ENCODE data around the gene RTP4. TPM values are rescaled to one million over a fixed set of nuclear protein-coding genes. Genes with fewer than 3 reads are reported as not detected.

RTP4 gene
- polyA plus RNA-seq, 3 donors = 1.7 to 6.6 (median 3.3) TPM

- peak; percentile 89 for TF ChIP-seq CTCF (IDR thresholded peaks at IDR 0.05)
- Mint-ChIP-seq H3K4me3 (peak overlapping the region in 1 of 2 donors; percentile 5), H3K27me3 (ENCODE audit: low read depth in 3 of 3) (peaks cover 0 to 12% (median 6%) of the 10 kb centered on the region in 3 donors), H3K36me3 (no peaks in the 10 kb centered on the region), H3K9me3 (no peaks in the 10 kb centered on the region), H3K27ac (no peak overlapping the region), H3K4me1 (peaks cover 6% of the 10 kb centered on the region)
- Histone ChIP-seq H3K4me1 (ENCODE audit: control insufficient read depth in 1 of 2, insufficient read depth in 2 of 2, low read length in 2 of 2) (peaks cover 0 to 5% of the 10 kb centered on the region in 2 donors), H3K27me3 (ENCODE audit: control insufficient read depth in 2 of 2, insufficient read depth in 2 of 2, low read length in 2 of 2) (no peaks in the 10 kb centered on the region), H4K20me1 (ENCODE audit: insufficient read depth, low read length) (no peaks in the 10 kb centered on the region), H3K4me3 (replicated peaks in 1 of 3; ENCODE audit: low read depth in 2 of 3, low read length in 3 of 3) (no peak overlapping the region), H3K9me3 (replicated peaks in 1 of 2; ENCODE audit: control insufficient read depth in 1 of 2, insufficient read depth in 1 of 2, low read length in 2 of 2) (no peaks in the 10 kb centered on the region), H3K27ac (ENCODE audit: low read depth in 1 of 2, low read length in 2 of 2) (no peak overlapping the region), H3K79me2 (ENCODE audit: insufficient read depth, low read length) (no peaks in the 10 kb centered on the region), H3K36me3 (replicated peaks in 1 of 2; ENCODE audit: control insufficient read depth in 1 of 2, insufficient read depth in 2 of 2, low read length in 2 of 2) (no peaks in the 10 kb centered on the region), H2AFZ (ENCODE audit: insufficient read depth, low read depth, low read length, poor library complexity, severe bottlenecking) (no peak overlapping the region), H3K9ac (ENCODE audit: insufficient read depth, low read length, poor library complexity, severe bottlenecking) (no peak overlapping the region), H3K4me2 (replicated peaks; ENCODE audit: extremely low read depth, low read length, poor library complexity, severe bottlenecking) (no peak overlapping the region)
- intact Hi-C loops (cut with micrococcal nuclease) = loop anchor here (2.0 to 10.0 kb wide), 4 partner anchors 359 to 398 kb away; no protein-coding TSS in a partner anchor
- 0% methylated on average over 3 of the region's 7 CpGs for WGBS (ENCODE audit: insufficient coverage)
- peak; percentile 50 to 67 (median 62) for DNase-seq
Observed at GRCh38 chr3:187319699-187320302, 48.4 kb upstream of the RTP4 start.

GRCh38 chr3:187321766-187322165, 46.4 kb upstream of the RTP4 start:
- no peaks in the 10 kb centered on the region for H3K27me3 ChIP-seq (ENCODE audit: control insufficient read depth in 2 of 2, insufficient read depth in 2 of 2, low read length in 2 of 2)
- H3K4me3 ChIP-seq (replicated peaks in 1 of 3; ENCODE audit: low read depth in 2 of 3, low read length in 3 of 3) = no peak overlapping the region
- no peak overlapping the region for H3K4me2 ChIP-seq (replicated peaks; ENCODE audit: extremely low read depth, low read length, poor library complexity, severe bottlenecking)
- Mint-ChIP-seq H3K27me3 (ENCODE audit: low read depth in 3 of 3) (peaks cover 0 to 8% (median 6%) of the 10 kb centered on the region in 3 donors), H3K9me3 (no peaks in the 10 kb centered on the region), H3K4me1 (peaks cover 6% of the 10 kb centered on the region), H3K4me3 (no peak overlapping the region), H3K27ac (no peak overlapping the region), H3K36me3 (no peaks in the 10 kb centered on the region)
- H3K27ac ChIP-seq (ENCODE audit: low read depth in 1 of 2, low read length in 2 of 2) = no peak overlapping the region
- H3K9ac ChIP-seq (ENCODE audit: insufficient read depth, low read length, poor library complexity, severe bottlenecking) = no peak overlapping the region
- no peaks in the 10 kb centered on the region for H3K9me3 ChIP-seq (replicated peaks in 1 of 2; ENCODE audit: control insufficient read depth in 1 of 2, insufficient read depth in 1 of 2, low read length in 2 of 2)
- no peaks in the 10 kb centered on the region for H4K20me1 ChIP-seq (ENCODE audit: insufficient read depth, low read length)
- H3K4me1 ChIP-seq (ENCODE audit: control insufficient read depth in 1 of 2, insufficient read depth in 2 of 2, low read length in 2 of 2) = peaks cover 0 to 5% of the 10 kb centered on the region in 2 donors
- TF ChIP-seq CTCF (IDR thresholded peaks at IDR 0.05) = no peak
- 78% methylated on average over 1 of the region's 1 CpG for WGBS (ENCODE audit: insufficient coverage)
- intact Hi-C loops (cut with micrococcal nuclease) = no loop called here
- H3K79me2 ChIP-seq (ENCODE audit: insufficient read depth, low read length) = no peaks in the 10 kb centered on the region
- H2AFZ ChIP-seq (ENCODE audit: insufficient read depth, low read depth, low read length, poor library complexity, severe bottlenecking) = no peak overlapping the region
- H3K36me3 ChIP-seq (replicated peaks in 1 of 2; ENCODE audit: control insufficient read depth in 1 of 2, insufficient read depth in 2 of 2, low read length in 2 of 2) = no peaks in the 10 kb centered on the region
- DNase-seq = no peak

All from CD14-positive monocyte (primary cell).